Neural progenitor cell (in vitro differentiated cells): ENCODE measurements around the gene TUSC2. TPM values are rescaled to one million over a fixed set of nuclear protein-coding genes. Genes with fewer than 3 reads are reported as not detected.

Experiments
- DNase-seq: peaks from one replicate; pipeline ENCODE4 v3.0.0-alpha.2; 2016; ENCODE audit warnings: low spot score
- H2AFZ ChIP-seq: fragments of 200-600 bp; sonication (generic); replicated peaks from 2 replicates; pipeline ENCODE4 v1.6.1; 2016; ENCODE audit warnings: antibody characterized with exemption
- H3F3A ChIP-seq: fragments of 200-600 bp; sonication (generic); 2 replicates; pipeline ENCODE4 v1.6.1; 2016; ENCODE audit warnings: antibody characterized with exemption, low read depth
- H3K27ac ChIP-seq: fragments of 200-600 bp; sonication (generic); 2 replicates; pipeline ENCODE4 v1.5.1; 2016; ENCODE audit warnings: mild to moderate bottlenecking
- H3K27me3 ChIP-seq: fragments of 200-600 bp; sonication (generic); 2 replicates; pipeline ENCODE4 v1.6.1; 2016; ENCODE audit warnings: mild to moderate bottlenecking, moderate library complexity
- H3K36me3 ChIP-seq: fragments of 200-600 bp; sonication (generic); 2 replicates; pipeline ENCODE4 v1.5.1; 2016
- H3K4me1 ChIP-seq: fragments of 200-600 bp; sonication (generic); 2 replicates; pipeline ENCODE4 v1.6.1; 2016; ENCODE audit warnings: mixed run types
- H3K4me2 ChIP-seq: fragments of 200-600 bp; sonication (generic); 2 replicates; pipeline ENCODE4 v1.6.1; 2016
- H3K4me3 ChIP-seq: fragments of 200-600 bp; sonication (generic); 2 replicates; pipeline ENCODE4 v1.5.1; 2016
- H3K79me2 ChIP-seq: fragments of 200-600 bp; sonication (generic); 2 replicates; pipeline ENCODE4 v1.6.1; 2016; ENCODE audit warnings: low read depth
- H3K9ac ChIP-seq: fragments of 200-600 bp; sonication (generic); 2 replicates; pipeline ENCODE4 v1.6.1; 2016
- H3K9me3 ChIP-seq: fragments of 200-600 bp; sonication (generic); 2 replicates; pipeline ENCODE4 v1.5.1; 2016; ENCODE audit warnings: low read depth
- H4K20me1 ChIP-seq: fragments of 200-600 bp; sonication (generic); 2 replicates; pipeline ENCODE4 v1.6.1; 2016; ENCODE audit warnings: low read depth
- H3K27ac Mint-ChIP-seq: 3 replicates; pipeline ENCODE4 v1.8.0; 2021; ENCODE audit warnings: mixed read lengths
- H3K27me3 Mint-ChIP-seq: 2 replicates; pipeline ENCODE4 v1.8.0; 2022; ENCODE audit warnings: low read depth, mild to moderate bottlenecking, inconsistent platforms, moderate library complexity, mixed read lengths; ENCODE audit not compliant: insufficient read depth
- H3K36me3 Mint-ChIP-seq: 3 replicates; pipeline ENCODE4 v1.8.0; 2021; ENCODE audit warnings: mixed read lengths
- H3K4me1 Mint-ChIP-seq: 3 replicates; pipeline ENCODE4 v1.8.0; 2021; ENCODE audit warnings: mixed read lengths
- H3K4me3 Mint-ChIP-seq: 3 replicates; pipeline ENCODE4 v1.8.0; 2021; ENCODE audit warnings: mild to moderate bottlenecking, moderate library complexity, mixed read lengths
- H3K9me3 Mint-ChIP-seq: 3 replicates; pipeline ENCODE4 v1.8.0; 2020; ENCODE audit warnings: mixed read lengths
- CTCF ChIP-seq: fragments of 200-600 bp; sonication (generic); IDR thresholded peaks from 2 replicates; pipeline ENCODE4 v1.5.1; 2017; ENCODE audit warnings: antibody characterized with exemption, mild to moderate bottlenecking
- EZH2 ChIP-seq: fragments of 200-600 bp; sonication (generic); IDR thresholded peaks from 2 replicates; pipeline ENCODE4 v1.6.1; 2017; ENCODE audit warnings: antibody characterized with exemption, mild to moderate bottlenecking, moderate library complexity
- EZH2phosphoT487 ChIP-seq: fragments of 200-600 bp; sonication (generic); IDR thresholded peaks from 2 replicates; pipeline ENCODE4 v1.6.1; 2017; ENCODE audit warnings: antibody characterized with exemption
- total RNA-seq: library from RNA; depleted of rRNA; stranded (reverse); fragments of >200 nt; gene quantifications from 2 replicates; pipeline ENCODE4 v1.2.3, GENCODE V29; 2015; ENCODE audit warnings: low replicate concordance

The TUSC2 gene
- total RNA-seq, 1 donor from 2014 or later, result 14.9 TPM

GRCh38 chr3:50340448-50341329, 12.7 kb upstream of the TUSC2 start, which contains the start of gene RASSF1:
RASSF1 (minus strand) TSS chr3:50340836; CDS start chr3:50340805, 31 bp downstream.
- Histone ChIP-seq H2AFZ (peak within 1 kb of the TSS; percentile 78), H3K9me3 (no peaks in the 10 kb centered on the region), H3F3A (peaks cover 24% of the 10 kb centered on the region), H3K27me3 (peaks cover 79% of the 10 kb centered on the region), H3K4me2 (peak within 1 kb of the TSS; percentile 75), H3K27ac (no peak within 1 kb of the TSS), H3K79me2 (peaks cover 13% of the 10 kb centered on the region), H3K4me1 (peaks cover 23% of the 10 kb centered on the region), H3K9ac (no peak within 1 kb of the TSS), H3K4me3 (peak within 1 kb of the TSS; percentile 40), H3K36me3 (no peaks in the 10 kb centered on the region), H4K20me1 (peaks cover 10% of the 10 kb centered on the region)
- peak; percentile 51 for DNase-seq
- Mint-ChIP-seq H3K27ac (no peak within 1 kb of the TSS), H3K27me3 (peaks cover 36% of the 10 kb centered on the region), H3K4me1 (peaks cover 26% of the 10 kb centered on the region), H3K36me3 (peaks cover 3% of the 10 kb centered on the region), H3K4me3 (peak within 1 kb of the TSS; percentile 74), H3K9me3 (no peaks in the 10 kb centered on the region)
- peak; percentile 96 for TF ChIP-seq EZH2phosphoT487
- TF ChIP-seq CTCF, result no peak
- TF ChIP-seq EZH2, result peak; percentile 97

GRCh38 chr3:50340147-50340447, 12.1 kb upstream of the TUSC2 start:
- DNase-seq, result no peak
- no peak overlapping the region for H3K27ac Mint-ChIP-seq
- H3K4me1 Mint-ChIP-seq, result peaks cover 28% of the 10 kb centered on the region
- Histone ChIP-seq H3K27me3 (peaks cover 73% of the 10 kb centered on the region), H3K4me1 (peaks cover 25% of the 10 kb centered on the region), H3K36me3 (no peaks in the 10 kb centered on the region), H3K4me2 (peak overlapping the region; percentile 75), H3K79me2 (peaks cover 19% of the 10 kb centered on the region), H3K27ac (no peak overlapping the region), H3F3A (peaks cover 23% of the 10 kb centered on the region), H3K4me3 (peak overlapping the region; percentile 40), H2AFZ (peak overlapping the region; percentile 78), H3K9ac (no peak overlapping the region), H3K9me3 (no peaks in the 10 kb centered on the region), H4K20me1 (peaks cover 16% of the 10 kb centered on the region)
- H3K27me3 Mint-ChIP-seq, result peaks cover 36% of the 10 kb centered on the region
- peaks cover 3% of the 10 kb centered on the region for H3K36me3 Mint-ChIP-seq
- peak overlapping the region; percentile 74 for H3K4me3 Mint-ChIP-seq
- TF ChIP-seq CTCF (no peak), EZH2 (no peak), EZH2phosphoT487 (no peak)
- H3K9me3 Mint-ChIP-seq, result no peaks in the 10 kb centered on the region

- Histone ChIP-seq H3K27me3 (peaks cover 69% of the 10 kb centered on the region), H3K36me3 (no peaks in the 10 kb centered on the region), H2AFZ (no peak overlapping the region), H3K4me2 (peak overlapping the region; percentile 75), H3K27ac (no peak overlapping the region), H3K9me3 (no peaks in the 10 kb centered on the region), H3K9ac (no peak overlapping the region), H3K4me3 (no peak overlapping the region), H3K4me1 (peaks cover 25% of the 10 kb centered on the region), H3K79me2 (peaks cover 24% of the 10 kb centered on the region), H3F3A (peaks cover 23% of the 10 kb centered on the region), H4K20me1 (peaks cover 19% of the 10 kb centered on the region)
- Mint-ChIP-seq H3K27ac (no peak overlapping the region), H3K27me3 (peaks cover 36% of the 10 kb centered on the region), H3K36me3 (peaks cover 3% of the 10 kb centered on the region), H3K4me1 (peaks cover 28% of the 10 kb centered on the region), H3K9me3 (no peaks in the 10 kb centered on the region), H3K4me3 (peak overlapping the region; percentile 74)
- DNase-seq, result no peak
- no peak for TF ChIP-seq EZH2phosphoT487
- TF ChIP-seq EZH2, result no peak
- TF ChIP-seq CTCF, result no peak
These were observed 11.6 kb upstream of the TUSC2 start for GRCh38 chr3:50339485-50340146.
